Measurements from ENCODE around the gene CCDC154. TPM values are rescaled to one million over a fixed set of nuclear protein-coding genes. Genes with fewer than 3 reads are reported as not detected.

The CCDC154 gene
- total and polyA plus RNA-seq, 9 of the 15 experiments (the other 6 are each of a cell fraction or from before 2014, with no cell fraction given), result 0.15 to 1.4 (median 0.20) TPM; not detected in 5

- peak; percentile 56 to 75 (median 61); a peak in 5 of 6 replicates for TF ChIP-seq CTCF (IDR thresholded peaks at IDR 0.05 in 2 of 3, conservative IDR thresholded peaks at IDR 0.05 in 1 of 3; ENCODE audit: insufficient read depth in 2 of 3, low read depth in 1 of 3, low read length in 3 of 3)
- no peak for TF ChIP-seq RBM25 (IDR thresholded peaks at IDR 0.05; ENCODE audit: low read depth, low read length, severe bottlenecking)
- no peak for TF ChIP-seq ZBTB11 (CRISPR knock-in tag; IDR thresholded peaks at IDR 0.05)
- no peak for TF ChIP-seq EP300 (IDR thresholded peaks at IDR 0.05; ENCODE audit: low read length)
- TF ChIP-seq VEZF1 (CRISPR knock-in tag; IDR thresholded peaks at IDR 0.05), result peak; percentile 36; the same call in 1 of the 2 replicates
- TF ChIP-seq FOXA3 (CRISPR knock-in tag; conservative IDR thresholded peaks at IDR 0.05 in 1 of 2, IDR thresholded peaks at IDR 0.05 in 1 of 2), result no peak
- no peak for TF ChIP-seq ATF4 (CRISPR knock-in tag; IDR thresholded peaks at IDR 0.05)
- no peak for TF ChIP-seq ZNF277 (CRISPR knock-in tag; IDR thresholded peaks at IDR 0.05; ENCODE audit: borderline replicate concordance)
- TF ChIP-seq CBX3 (IDR thresholded peaks at IDR 0.05; ENCODE audit: borderline replicate concordance in 1 of 2, low read length in 2 of 2), result no peak
- no peak for TF ChIP-seq SIRT6 (IDR thresholded peaks at IDR 0.05; ENCODE audit: low read depth, low read length)
- TF ChIP-seq ZNF707 (CRISPR knock-in tag; conservative IDR thresholded peaks at IDR 0.05), result no peak
- TF ChIP-seq CTCFL (IDR thresholded peaks at IDR 0.05; ENCODE audit: borderline replicate concordance, insufficient read depth, low read depth, low read length, poor library complexity, severe bottlenecking), result peak; percentile 45
- no peak for TF ChIP-seq KLF16 (IDR thresholded peaks at IDR 0.05)
Observed at GRCh38 chr16:1428511-1428910, 15.8 kb downstream of the CCDC154 start (continued).
